PFSK-1 (cell line): ENCODE data around the gene SOHLH2.

Source experiments
- FOXP2 ChIP-seq: optimal IDR thresholded peaks from 2 replicates; pipeline ENCODE3; 2011; ENCODE audit warnings: borderline replicate concordance, control low read depth, inconsistent platforms; ENCODE audit not compliant: insufficient read depth; ENCODE audit errors: extremely low read length, extremely low read depth
- POLR2AphosphoS5 ChIP-seq: IDR thresholded peaks from 2 replicates; pipeline ENCODE4 v1.6.1; 2012; ENCODE audit warnings: low read depth, mild to moderate bottlenecking, control low read depth, low read length, moderate library complexity
- REST ChIP-seq, 2 experiments: IDR thresholded peaks; 2 replicates each; pipeline versions ENCODE4 v1.6.1 to v1.8.0; 2011 to 2012; ENCODE audit warnings: low read depth in 2 of 2, low read length in 2 of 2, control low read depth in 1 of 2, inconsistent platforms in 1 of 2, mild to moderate bottlenecking in 1 of 2, moderate library complexity in 1 of 2; ENCODE audit not compliant: insufficient read depth in 1 of 2
- SIN3A ChIP-seq: IDR thresholded peaks from 2 replicates; pipeline ENCODE4 v1.6.1; 2012; ENCODE audit warnings: mild to moderate bottlenecking, low read length, moderate library complexity, borderline replicate concordance; ENCODE audit not compliant: insufficient read depth
- TAF1 ChIP-seq: IDR thresholded peaks from 2 replicates; pipeline ENCODE4 v1.6.1; 2012; ENCODE audit warnings: low read length, control low read depth, borderline replicate concordance; ENCODE audit not compliant: insufficient read depth

SOHLH2 gene

GRCh38 chr13:36135876-36136275 lies 78.5 kb downstream of the SOHLH2 start:
- no peak for TF ChIP-seq FOXP2
- no peak for TF ChIP-seq POLR2AphosphoS5

GRCh38 chr13:36134632-36135031 lies 79.7 kb downstream of the SOHLH2 start:
- no peak for TF ChIP-seq FOXP2
- no peak for TF ChIP-seq TAF1
- TF ChIP-seq REST (IDR thresholded peaks at IDR 0.05; ENCODE audit: insufficient read depth in 1 of 2, low read depth in 2 of 2, low read length in 2 of 2), result peak in 1 of 2 experiments; percentile 85; a peak in 2 of 4 replicates
- TF ChIP-seq POLR2AphosphoS5, result no peak
- TF ChIP-seq SIN3A, result no peak

- no peak for TF ChIP-seq FOXP2
- TF ChIP-seq POLR2AphosphoS5, result no peak
Measured at GRCh38 chr13:36133950-36134626, 80.3 kb downstream of the SOHLH2 start.

- TF ChIP-seq SIN3A (no peak), TAF1 (no peak), POLR2AphosphoS5 (no peak), FOXP2 (no peak), REST (IDR thresholded peaks at IDR 0.05; ENCODE audit: insufficient read depth in 1 of 2, low read depth in 2 of 2, low read length in 2 of 2) (no peak)
Measured at GRCh38 chr13:36132376-36132775, 82.0 kb downstream of the SOHLH2 start.

- TF ChIP-seq TAF1, result no peak
Measured at GRCh38 chr13:36131931-36132297, 82.4 kb downstream of the SOHLH2 start.

- TF ChIP-seq REST (IDR thresholded peaks at IDR 0.05; ENCODE audit: insufficient read depth in 1 of 2, low read depth in 2 of 2, low read length in 2 of 2) (no peak), TAF1 (no peak)
Measured at GRCh38 chr13:36131222-36131930, 83.0 kb downstream of the SOHLH2 start, which contains the start of gene DCLK1. Gene DCLK1, minus strand, starts transcription at chr13:36131382.

- no peak for TF ChIP-seq SIN3A
- TF ChIP-seq REST (IDR thresholded peaks at IDR 0.05; ENCODE audit: insufficient read depth in 1 of 2, low read depth in 2 of 2, low read length in 2 of 2), result no peak
- no peak for TF ChIP-seq POLR2AphosphoS5
- no peak for TF ChIP-seq TAF1
- TF ChIP-seq FOXP2, result no peak
Measured at GRCh38 chr13:36130552-36131221, 83.7 kb downstream of the SOHLH2 start.
